HG02840 (cell line): ENCODE measurements around the gene CBFA2T3.

ENCODE experiments used
- ATAC-seq: cut with Tn5 transposase; IDR thresholded peaks from one replicate; pipeline ENCODE4 v1.9.1; 2021; ENCODE audit warnings: mild to moderate bottlenecking, moderate library complexity, moderate number of reproducible peaks; ENCODE audit not compliant: unreplicated experiment, low FRiP score

CBFA2T3 gene

GRCh38 chr16:89000207-89000959 lies 23.4 kb upstream of the CBFA2T3 start:
- no peak for ATAC-seq

- ATAC-seq: no peak
These were observed 22.6 kb upstream of the CBFA2T3 start for GRCh38 chr16:88999457-89000206.

DNA sequence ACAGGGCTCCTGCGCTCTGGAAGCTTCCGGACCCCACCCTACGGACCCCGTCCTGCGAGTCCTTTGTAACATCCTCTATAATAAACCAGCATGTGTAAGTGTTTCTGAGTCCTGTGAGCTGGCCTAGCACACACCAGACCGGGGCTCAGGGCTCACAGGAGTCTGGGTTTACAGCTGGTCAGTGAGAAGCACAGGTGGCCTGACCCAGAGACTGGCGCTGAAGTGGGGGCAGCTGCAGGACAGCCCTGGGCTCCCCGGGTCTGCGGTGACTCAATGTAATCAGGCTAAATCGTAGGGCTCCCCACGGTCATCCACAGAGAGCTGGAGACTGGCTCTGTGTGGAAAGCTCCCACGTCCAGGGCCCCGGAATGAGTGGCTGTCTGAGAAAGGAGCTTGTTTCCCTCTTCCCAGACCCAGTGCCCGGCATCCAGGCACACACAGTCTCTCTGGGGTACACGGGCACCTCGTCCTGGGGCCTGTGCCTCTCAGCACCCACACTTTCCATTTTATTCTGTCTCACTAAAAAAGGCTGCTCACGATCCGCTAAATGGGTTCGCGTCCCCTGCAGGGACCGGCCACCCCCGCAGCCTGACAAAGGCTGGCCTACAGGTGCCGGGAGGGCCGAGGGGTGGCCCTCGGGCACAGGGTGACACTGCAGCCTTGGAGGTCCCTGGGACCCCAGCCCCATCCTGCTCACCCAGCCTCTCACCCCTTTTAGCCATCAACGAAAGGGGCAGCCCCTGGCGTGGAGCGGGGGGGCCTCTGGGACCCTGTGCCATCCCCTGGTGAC lies 18.9 kb upstream of the CBFA2T3 start:
- no peak for ATAC-seq

DNA sequence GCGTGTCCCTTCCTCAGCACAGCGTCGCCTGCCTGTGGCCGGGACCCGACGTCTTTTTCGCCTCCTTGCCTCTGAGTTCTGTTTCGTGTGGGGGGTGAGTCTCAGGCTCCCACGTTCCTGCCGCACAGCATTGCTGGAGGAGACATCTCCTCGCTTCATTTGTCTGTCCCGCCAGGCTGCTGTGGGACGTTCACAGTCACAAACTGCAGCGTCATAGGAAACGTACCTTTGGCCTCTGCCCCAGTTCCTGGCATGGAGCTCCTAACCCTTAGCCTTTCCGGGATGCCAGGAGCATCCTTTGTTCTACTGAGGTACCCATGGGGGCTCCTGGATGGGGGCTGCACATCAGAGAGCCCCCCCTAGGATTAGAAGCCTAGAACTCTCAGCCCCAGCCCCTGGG lies 18.2 kb upstream of the CBFA2T3 start:
- no peak for ATAC-seq

- ATAC-seq: no peak
These were observed 17.7 kb upstream of the CBFA2T3 start for GRCh38 chr16:88994695-88995094.

DNA sequence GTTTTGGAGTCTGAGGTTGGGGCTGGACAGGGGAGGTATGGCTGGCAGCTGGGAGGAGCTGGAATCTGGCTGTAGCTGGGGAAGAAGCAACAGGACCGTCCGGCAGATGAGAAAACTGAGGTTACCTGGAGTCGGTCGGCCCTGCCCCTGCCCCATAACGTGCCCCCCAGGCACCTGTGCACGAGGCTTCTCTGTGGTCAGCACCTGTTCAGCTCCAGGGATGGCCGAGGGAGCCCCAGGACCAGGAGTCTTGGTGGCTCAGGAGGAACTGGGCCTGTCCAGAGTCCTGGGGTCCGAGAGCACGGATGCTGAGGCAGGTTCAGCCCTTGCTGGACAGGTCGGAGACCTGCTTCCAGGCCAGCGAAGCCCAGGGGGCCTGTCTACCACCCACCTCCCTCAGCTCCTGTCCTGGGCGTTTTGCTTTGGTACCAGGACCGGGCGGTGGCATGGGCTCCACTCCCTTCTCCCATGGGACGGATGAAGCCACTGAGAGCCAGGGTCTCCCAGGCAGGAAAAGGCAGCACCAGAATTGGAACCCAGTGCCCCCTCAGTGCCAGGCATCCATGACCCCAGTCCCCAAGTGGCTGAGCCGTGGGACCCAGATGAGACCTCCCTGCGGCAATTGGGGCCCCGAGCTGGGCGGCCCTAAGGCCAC lies 17.1 kb upstream of the CBFA2T3 start:
- no peak for ATAC-seq

- ATAC-seq: no peak
These were observed 16.3 kb upstream of the CBFA2T3 start for GRCh38 chr16:88993166-88993761.

DNA sequence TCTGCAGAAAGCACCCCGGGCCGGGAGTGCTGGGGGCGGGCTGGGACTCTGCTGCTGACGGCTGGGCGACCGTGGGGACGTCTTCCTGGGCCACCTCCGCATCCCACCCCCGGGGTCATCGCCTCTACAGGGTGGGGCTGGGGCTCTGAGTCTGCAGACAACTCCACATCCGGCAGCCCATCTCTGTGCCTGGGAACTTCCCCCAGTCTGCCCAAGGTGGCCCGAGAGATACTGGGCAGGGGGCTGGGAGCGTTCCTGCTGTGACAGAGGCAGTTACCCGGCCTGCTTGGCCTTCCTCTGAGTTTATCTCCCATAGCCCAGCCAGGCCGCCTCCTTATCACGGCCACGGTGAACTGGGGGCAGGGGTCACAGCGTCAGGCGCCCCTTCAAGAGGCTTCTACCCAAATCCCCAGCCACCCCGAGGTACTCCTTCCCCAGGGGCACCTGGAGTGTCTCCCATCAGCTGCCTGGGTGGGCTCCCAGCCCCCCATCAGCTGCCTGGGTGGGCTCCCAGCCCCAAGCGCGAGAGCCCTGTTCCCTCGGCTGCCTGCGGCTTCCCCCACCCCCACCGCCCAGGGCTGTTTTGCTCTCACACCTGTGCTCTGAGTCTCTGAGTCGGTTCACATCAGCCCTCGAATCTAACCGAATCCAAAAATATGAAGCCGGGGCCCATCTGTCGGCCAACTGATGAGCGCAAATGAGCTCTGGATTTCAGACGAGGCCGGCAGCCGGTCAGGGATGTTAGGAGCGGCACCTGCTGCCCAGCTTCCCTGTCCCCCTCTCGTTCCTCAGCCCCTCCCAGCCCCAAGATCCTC lies 15.6 kb upstream of the CBFA2T3 start:
- ATAC-seq: no peak

- no peak for ATAC-seq
These were observed 14.9 kb upstream of the CBFA2T3 start for GRCh38 chr16:88991813-88992350.

- no peak for ATAC-seq
These were observed 13.0 kb upstream of the CBFA2T3 start for GRCh38 chr16:88989852-88990547.

DNA sequence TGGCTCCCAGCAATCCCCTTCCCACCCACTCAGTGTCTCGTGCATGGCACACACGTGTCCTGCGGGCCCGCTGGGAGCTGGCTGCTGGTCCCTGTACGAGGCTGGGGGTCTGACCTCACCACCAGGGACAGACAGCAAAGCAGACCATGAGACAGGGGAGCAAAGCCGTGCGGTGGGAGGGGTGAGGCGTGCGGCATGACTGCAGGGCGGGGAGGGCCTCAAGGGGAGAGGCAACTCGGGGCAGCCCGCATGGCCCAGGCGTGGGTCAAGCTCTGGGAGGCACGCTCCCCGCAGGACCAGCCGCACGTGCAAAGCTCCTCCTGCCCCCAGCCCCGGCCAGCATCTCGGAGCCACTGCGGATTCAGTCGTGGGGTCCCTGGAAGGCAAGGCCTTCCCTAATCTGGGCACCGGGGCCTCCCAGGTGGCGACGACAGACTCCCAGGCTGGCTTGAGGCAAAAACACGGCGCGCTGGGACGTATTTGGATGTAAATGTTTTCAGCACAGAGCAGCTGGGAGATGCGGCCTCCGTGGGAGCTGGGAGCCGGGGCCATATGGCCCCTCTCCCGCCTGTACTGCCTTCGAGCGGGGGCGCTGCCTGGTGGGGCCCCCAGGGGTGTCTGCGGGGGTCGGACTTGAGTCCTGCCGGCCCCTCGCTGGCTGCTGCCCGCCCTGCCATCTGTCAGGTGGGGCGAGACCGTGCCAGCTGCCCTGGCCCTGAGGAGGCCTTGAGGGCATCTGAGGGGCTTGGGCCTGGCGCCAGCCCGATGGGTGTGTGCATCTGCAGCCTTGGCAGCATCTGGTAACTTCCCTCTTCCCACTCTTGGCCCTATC lies 12.2 kb upstream of the CBFA2T3 start:
- no peak for ATAC-seq

GRCh38 chr16:88985521-88985920 lies 8.5 kb upstream of the CBFA2T3 start:
- ATAC-seq: no peak

DNA sequence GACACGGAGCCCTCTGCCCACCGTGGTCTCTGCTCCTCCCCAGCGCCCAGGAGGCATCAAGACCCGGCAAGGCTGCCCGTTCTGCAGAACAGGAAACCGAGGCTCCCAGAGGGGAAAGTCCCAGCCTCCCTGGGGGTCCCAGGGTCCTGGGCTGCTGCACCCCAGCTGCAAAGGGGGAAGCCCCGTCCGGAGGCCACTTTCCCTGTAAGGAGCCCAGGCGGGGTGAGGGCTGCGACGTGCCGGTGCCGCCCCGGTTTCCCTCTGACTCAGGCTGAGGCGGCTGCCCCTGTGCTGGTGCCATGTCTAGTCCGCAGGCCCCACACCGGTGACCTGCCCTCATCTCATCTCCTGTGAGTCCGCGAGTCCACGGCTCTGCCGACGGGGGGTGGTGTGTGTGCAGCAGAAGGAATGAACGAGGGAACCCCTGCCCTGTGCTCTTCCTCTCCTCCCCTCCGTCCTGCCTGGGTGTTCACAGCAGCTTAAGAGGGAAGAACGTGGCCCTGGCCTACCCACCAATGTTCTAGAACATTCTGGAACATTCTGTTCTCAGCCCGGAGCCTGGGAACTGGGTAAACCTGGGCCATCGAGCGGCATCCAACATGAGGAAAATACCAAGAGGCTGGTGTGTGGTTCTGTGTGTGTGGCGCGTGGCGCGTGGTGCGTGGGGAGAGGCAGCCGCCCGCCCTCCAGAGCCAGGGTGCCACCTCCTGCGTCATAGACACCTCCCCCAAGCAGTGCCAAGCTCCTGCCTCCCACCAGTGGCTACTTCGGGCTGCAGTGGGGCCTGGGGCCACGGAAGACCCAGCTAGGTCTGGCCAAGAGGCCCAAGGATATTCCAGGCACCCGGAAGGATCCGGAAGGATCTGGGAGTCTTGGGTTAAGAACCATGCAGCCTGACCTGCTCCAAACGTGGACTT lies 7.0 kb upstream of the CBFA2T3 start:
- ATAC-seq: no peak

- no peak for ATAC-seq
These were observed 6.2 kb upstream of the CBFA2T3 start for GRCh38 chr16:88983165-88983564.

- no peak for ATAC-seq
These were observed 5.5 kb upstream of the CBFA2T3 start for GRCh38 chr16:88982286-88983084.
